Ascending aorta (tissue), 2 donors: Measurements from ENCODE around the gene UBE2L5. TPM values are rescaled to one million over a fixed set of nuclear protein-coding genes. Genes with fewer than 3 reads are reported as not detected.
A peak's percentile ranks its signal among the peaks of the same experiment; 100 is the strongest.

Experiments
- DNase-seq, 2 donors: peaks; one replicate each; pipeline ENCODE4 v3.0.0-alpha.2; 2019; ENCODE audit warnings: low spot score in 2 of 2
- H3K27ac ChIP-seq, 2 donors: fragments of 200-600 bp; sonication (generic); one replicate each; pipeline ENCODE4 v1.5.1; 2016 to 2017; ENCODE audit warnings: mild to moderate bottlenecking in 1 of 2
- H3K27me3 ChIP-seq: fragments of 200-600 bp; sonication (generic); one replicate; pipeline ENCODE4 v1.5.1; 2017
- H3K36me3 ChIP-seq, 2 donors: fragments of 200-600 bp; sonication (generic); one replicate each; pipeline ENCODE4 v1.5.1; 2016
- H3K4me1 ChIP-seq, 2 donors: fragments of 200-600 bp; sonication (generic); one replicate each; pipeline ENCODE4 v1.5.1; 2016 to 2017; ENCODE audit warnings: mild to moderate bottlenecking in 1 of 2
- H3K4me3 ChIP-seq, 2 donors: fragments of 200-600 bp; sonication (generic); one replicate each; pipeline ENCODE4 v1.5.1; 2016 to 2017; ENCODE audit warnings: mild to moderate bottlenecking in 1 of 2
- H3K9me3 ChIP-seq, 2 donors: fragments of 200-600 bp; sonication (generic); one replicate each; pipeline ENCODE4 v1.5.1; 2016
- CTCF ChIP-seq, 3 experiments: fragments of 200-600 bp in 2 of 3; fragments of 450-650 bp in 1 of 3; sonication (generic) in 2 of 3; IDR thresholded peaks; one replicate each; pipeline ENCODE4 v1.5.1; 2016 to 2019; ENCODE audit warnings: antibody characterized with exemption in 3 of 3, mild to moderate bottlenecking in 1 of 3, moderate library complexity in 1 of 3
- intact Hi-C: fragments of 100-400 bp; cut with DNase I; formaldehyde crosslinking; loops from one replicate; pipeline ENCODE4 v1.15.1; 2023
- total RNA-seq: library from RNA; depleted of rRNA; stranded (reverse); fragments of >200 nt; gene quantifications from one replicate; pipeline ENCODE4 v1.1.0, GENCODE V29; 2016

UBE2L5 gene
- total RNA-seq, 1 donor from 2014 or later = not detected

GRCh38 chr13:30465343-30465592, 43.0 kb downstream of the UBE2L5 start:
- intact Hi-C loops = loop anchor here (2.0 to 10.0 kb wide), 11 partner anchors 20 to 700 kb away; partner anchors contain the start of genes HSPH1, KATNAL1 and MEDAG
- H3K9me3 ChIP-seq = no peaks in the 10 kb centered on the region
- peaks cover 3 to 17% of the 10 kb centered on the region in 2 donors for H3K36me3 ChIP-seq
- H3K4me1 ChIP-seq = peaks cover 4 to 24% of the 10 kb centered on the region in 2 donors
- no peak for DNase-seq
- peak overlapping the region; percentile 98 to 100 for H3K27ac ChIP-seq
- no peak for TF ChIP-seq CTCF (IDR thresholded peaks at IDR 0.05)
- H3K27me3 ChIP-seq = no peaks in the 10 kb centered on the region
- peak overlapping the region; percentile 98 to 100 for H3K4me3 ChIP-seq

GRCh38 chr13:30465593-30466357, 43.5 kb downstream of the UBE2L5 start, which contains the start of gene HMGB1:
TSS of gene HMGB1 (minus strand) at chr13:30465936. CDS start at chr13:30463680, 2,256 bp downstream.
- no peaks in the 10 kb centered on the region for H3K27me3 ChIP-seq
- peaks cover 3 to 17% of the 10 kb centered on the region in 2 donors for H3K36me3 ChIP-seq
- peak within 1 kb of the TSS; percentile 98 to 100 for H3K27ac ChIP-seq
- peaks cover 4 to 24% of the 10 kb centered on the region in 2 donors for H3K4me1 ChIP-seq
- no peak for TF ChIP-seq CTCF (IDR thresholded peaks at IDR 0.05)
- intact Hi-C loops = loop anchor here (2.0 to 10.0 kb wide), 11 partner anchors 21 to 699 kb away; partner anchors contain the start of genes HSPH1, KATNAL1 and MEDAG
- H3K4me3 ChIP-seq = peak within 1 kb of the TSS; percentile 98 to 100
- peak; percentile 96 to 99 for DNase-seq
- H3K9me3 ChIP-seq = no peaks in the 10 kb centered on the region

- DNase-seq = no peak
- intact Hi-C loops = loop anchor here (5.0 to 10.0 kb wide), 8 partner anchors 106 to 698 kb away; partner anchors contain the start of genes HSPH1 and MEDAG
- TF ChIP-seq CTCF (IDR thresholded peaks at IDR 0.05) = no peak
- Histone ChIP-seq H3K4me1 (peaks cover 4 to 23% of the 10 kb centered on the region in 2 donors), H3K27me3 (no peaks in the 10 kb centered on the region), H3K36me3 (peaks cover 3 to 16% of the 10 kb centered on the region in 2 donors), H3K4me3 (peak overlapping the region in 1 of 2 donors; percentile 100), H3K9me3 (no peaks in the 10 kb centered on the region), H3K27ac (no peak overlapping the region)
Measured at GRCh38 chr13:30466358-30466714, 44.0 kb downstream of the UBE2L5 start.

GRCh38 chr13:30466841-30467252, 44.6 kb downstream of the UBE2L5 start:
- H3K4me3 ChIP-seq = no peak overlapping the region

GRCh38 chr13:30473675-30474074, 51.4 kb downstream of the UBE2L5 start:
- Histone ChIP-seq H3K36me3 (no peaks in the 10 kb centered on the region), H3K4me1 (no peaks in the 10 kb centered on the region), H3K9me3 (no peaks in the 10 kb centered on the region), H3K27ac (no peak overlapping the region), H3K4me3 (no peak overlapping the region), H3K27me3 (no peaks in the 10 kb centered on the region)
- no peak for TF ChIP-seq CTCF (IDR thresholded peaks at IDR 0.05)
- intact Hi-C loops = no loop called here
- no peak for DNase-seq

More at GRCh38 chr13:30466841-30467252, 44.6 kb downstream of the UBE2L5 start:
- H3K36me3 ChIP-seq = peaks cover 3 to 12% of the 10 kb centered on the region in 2 donors
- DNase-seq = no peak
- H3K27ac ChIP-seq = no peak overlapping the region
- no peaks in the 10 kb centered on the region for H3K9me3 ChIP-seq
- H3K4me1 ChIP-seq = peaks cover 4 to 18% of the 10 kb centered on the region in 2 donors
- no peak for TF ChIP-seq CTCF (IDR thresholded peaks at IDR 0.05)
- no peaks in the 10 kb centered on the region for H3K27me3 ChIP-seq
- intact Hi-C loops = loop anchor here (5.0 to 10.0 kb wide), 8 partner anchors 105 to 698 kb away; partner anchors contain the start of genes HSPH1 and MEDAG
